Psoas muscle (tissue), 8 donors: ENCODE results near the gene PCSK5. TPM values are rescaled to one million over a fixed set of nuclear protein-coding genes. Genes with fewer than 3 reads are reported as not detected.
"Not testable (repeated sequence)": the region's sequence is repeated elsewhere in the genome, so short reads cannot be mapped to it uniquely, and the experiment has no call there.

Experiments
- ATAC-seq, 4 donors: fragments of 200-7000 bp; cut with Tn5 transposase; one replicate each; pipeline ENCODE4 v1.9.1; 2020; ENCODE audit warnings: moderate library complexity in 3 of 4, mild to moderate bottlenecking in 2 of 4
- DNase-seq, 2 donors: peaks; one replicate each; pipeline ENCODE4 v3.0.0-alpha.2; 2020
- H3K27ac ChIP-seq: fragments of 200-600 bp; one replicate; pipeline ENCODE4 v1.8.0; 2022
- H3K27me3 ChIP-seq, 3 donors: fragments of 200-600 bp in 1 of 3; one replicate each; pipeline versions ENCODE4 v1.6.1 to v1.8.0; 2013 to 2022; ENCODE audit warnings: low read length in 2 of 3, mild to moderate bottlenecking in 2 of 3, moderate library complexity in 1 of 3; ENCODE audit not compliant: insufficient read depth in 3 of 3
- H3K36me3 ChIP-seq, 2 donors: fragments of 200-600 bp in 1 of 2; one replicate each; pipeline versions ENCODE4 v1.6.1 to v1.8.0; 2013 to 2022; ENCODE audit warnings: low read depth in 1 of 2, mild to moderate bottlenecking in 1 of 2, moderate library complexity in 1 of 2; ENCODE audit not compliant: insufficient read depth in 1 of 2
- H3K4me1 ChIP-seq: fragments of 200-600 bp; one replicate; pipeline ENCODE4 v1.8.0; 2022
- H3K4me3 ChIP-seq: fragments of 200-600 bp; one replicate; pipeline ENCODE4 v1.8.0; 2022; ENCODE audit warnings: mild to moderate bottlenecking
- H3K9me3 ChIP-seq: fragments of 200-600 bp; one replicate; pipeline ENCODE4 v1.8.0; 2022
- CTCF ChIP-seq: fragments of 200-600 bp; IDR thresholded peaks from one replicate; pipeline ENCODE4 v1.8.0; 2022; ENCODE audit warnings: antibody characterized with exemption
- WGBS, 3 donors: extraction: QIAGEN DNeasy Blood & Tissue Kit; methylation state at CpG; one replicate each; pipeline versions ENCODE4 v1.1.6 to v1.1.7; 2013; 5-methylcytosine and 5-hydroxymethylcytosine counted together
- intact Hi-C, 2 donors: fragments of 100-400 bp; cut with DNase I; formaldehyde crosslinking; loops; one replicate each; pipeline versions ENCODE4 v1.11.0 to v1.14.2; 2022
- polyA plus RNA-seq, 3 donors: library from polyadenylated mRNA; stranded (reverse); fragments of 200-250 nt; gene quantifications; one replicate each; pipeline ENCODE4 v1.2.3, GENCODE V29; 2013
- total RNA-seq, 4 donors: library from RNA; stranded (reverse); fragmentation: NEBNext Ultra II Directional in 2 of 4; extraction: Animal tissue kit (Norgen Biotek cat#: 25700) in 2 of 4; gene quantifications; one replicate each; pipeline versions ENCODE4 v1.2.1 to v1.2.4, GENCODE V29; 2021 to 2023
- donor health status: healthy with polysubstance abuse.
- donor health status: DM: no; HTN: no; CAD: no; lungs with moderate emphysema.
- donor health status: Bipolar disorder and iron deficiency.
- donor health status: healthy.
- donor health status: DM: yes; HTN: yes; CAD: no.
- donor health status: DM: no; HTN: no; CAD: no.
- donor health status: DM: no; HTN: no; CAD: no.
- donor health status: DM: yes; HTN: yes; CAD: no.

PCSK5 gene
- total and polyA plus RNA-seq, 7 donors = 0.75 to 4.4 (median 2.3) TPM

GRCh38 chr9:75858497-75859092 lies 31.9 kb upstream of the PCSK5 start:
- ATAC-seq (no peak), DNase-seq (no peak)
- Histone ChIP-seq H3K27ac (no peak overlapping the region), H3K36me3 (no peaks in the 10 kb centered on the region), H3K9me3 (no peaks in the 10 kb centered on the region), H3K27me3 (no peaks in the 10 kb centered on the region), H3K4me3 (no peak overlapping the region), H3K4me1 (no peaks in the 10 kb centered on the region)
- 67 to 70% (median 69%) methylated on average over 3 of the region's 3 CpGs for WGBS, 3 donors
- intact Hi-C loops = loop anchor here in 1 of 2 donors (10.0 kb wide), 1 partner anchor 594 kb away; no protein-coding TSS in a partner anchor
- TF ChIP-seq CTCF = no peak

- DNase-seq (no peak), ATAC-seq (no peak)
- Histone ChIP-seq H3K27me3 (peaks cover 0 to 3% (median 0%) of the 10 kb centered on the region in 3 donors), H3K36me3 (no peaks in the 10 kb centered on the region), H3K4me1 (no peaks in the 10 kb centered on the region), H3K4me3 (no peak overlapping the region), H3K9me3 (no peaks in the 10 kb centered on the region), H3K27ac (no peak overlapping the region)
- TF ChIP-seq CTCF = no peak
- intact Hi-C loops = loop anchor here in 1 of 2 donors (10.0 kb wide), 3 partner anchors 441 to 669 kb away; no protein-coding TSS in a partner anchor
- WGBS, 3 donors = 45 to 47% (median 45%) methylated on average over 4 of the region's 4 CpGs
Measured at GRCh38 chr9:75864266-75864665, 26.2 kb upstream of the PCSK5 start.

- peak; percentile 67 for TF ChIP-seq CTCF
- Histone ChIP-seq H3K27me3 (peaks cover 0 to 3% (median 0%) of the 10 kb centered on the region in 3 donors), H3K27ac (no peak overlapping the region), H3K4me1 (no peaks in the 10 kb centered on the region), H3K9me3 (no peaks in the 10 kb centered on the region), H3K36me3 (no peaks in the 10 kb centered on the region), H3K4me3 (no peak overlapping the region)
- intact Hi-C loops = loop anchor here in 1 of 2 donors (10.0 kb wide), 3 partner anchors 438 to 672 kb away; no protein-coding TSS in a partner anchor
- DNase-seq = no peak
- ATAC-seq = no peak
- WGBS, 3 donors = 45 to 55% (median 47%) methylated on average over 2 of the region's 2 CpGs
Measured at GRCh38 chr9:75866273-75866871, 24.1 kb upstream of the PCSK5 start.

GRCh38 chr9:75868526-75868925 lies 21.9 kb upstream of the PCSK5 start:
- H3K4me1 ChIP-seq, H3K27ac ChIP-seq, DNase-seq, ATAC-seq, H3K4me3 ChIP-seq, H3K36me3 ChIP-seq, H3K9me3 ChIP-seq, H3K27me3 ChIP-seq: not testable (repeated sequence)
- intact Hi-C loops = loop anchor here in 1 of 2 donors (10.0 kb wide), 3 partner anchors 436 to 674 kb away; no protein-coding TSS in a partner anchor
- WGBS, 3 donors = 87 to 100% (median 95%) methylated on average over 2 of the region's 2 CpGs

GRCh38 chr9:75869236-75869635 lies 21.2 kb upstream of the PCSK5 start:
- no peak overlapping the region for H3K27ac ChIP-seq
- H3K36me3 ChIP-seq = no peaks in the 10 kb centered on the region
- peaks cover 0 to 3% (median 0%) of the 10 kb centered on the region in 3 donors for H3K27me3 ChIP-seq
- no peaks in the 10 kb centered on the region for H3K9me3 ChIP-seq
- intact Hi-C loops = loop anchor here in 1 of 2 donors (10.0 kb wide), 3 partner anchors 436 to 674 kb away; no protein-coding TSS in a partner anchor
- H3K4me1 ChIP-seq = no peaks in the 10 kb centered on the region
- WGBS, 3 donors = 57 to 65% (median 62%) methylated on average over 3 of the region's 3 CpGs
- H3K4me3 ChIP-seq = no peak overlapping the region
- ATAC-seq = no peak
- no peak for TF ChIP-seq CTCF
- DNase-seq = no peak
